ENCODE results near the gene DLGAP4.

DLGAP4 gene

GRCh38 chr20:36264426-36265246 is 41.5 kb upstream of the DLGAP4 start:
- H3K4me3 ChIP-seq (ENCODE audit: control insufficient read depth, low read depth, low read length): no peak overlapping the region
- no peak for TF ChIP-seq CTCF (IDR thresholded peaks at IDR 0.05; ENCODE audit: control insufficient read depth, insufficient read depth, low read depth, low read length, missing control alignments)
- no peak for DNase-seq (ENCODE audit: low read depth)

GRCh38 chr20:36266189-36266588 is 40.0 kb upstream of the DLGAP4 start:
- TF ChIP-seq CTCF (IDR thresholded peaks at IDR 0.05; ENCODE audit: control insufficient read depth, insufficient read depth, low read depth, low read length, missing control alignments): no peak
- DNase-seq (ENCODE audit: low read depth): no peak
- no peak overlapping the region for H3K4me3 ChIP-seq (ENCODE audit: control insufficient read depth, low read depth, low read length)

DNA sequence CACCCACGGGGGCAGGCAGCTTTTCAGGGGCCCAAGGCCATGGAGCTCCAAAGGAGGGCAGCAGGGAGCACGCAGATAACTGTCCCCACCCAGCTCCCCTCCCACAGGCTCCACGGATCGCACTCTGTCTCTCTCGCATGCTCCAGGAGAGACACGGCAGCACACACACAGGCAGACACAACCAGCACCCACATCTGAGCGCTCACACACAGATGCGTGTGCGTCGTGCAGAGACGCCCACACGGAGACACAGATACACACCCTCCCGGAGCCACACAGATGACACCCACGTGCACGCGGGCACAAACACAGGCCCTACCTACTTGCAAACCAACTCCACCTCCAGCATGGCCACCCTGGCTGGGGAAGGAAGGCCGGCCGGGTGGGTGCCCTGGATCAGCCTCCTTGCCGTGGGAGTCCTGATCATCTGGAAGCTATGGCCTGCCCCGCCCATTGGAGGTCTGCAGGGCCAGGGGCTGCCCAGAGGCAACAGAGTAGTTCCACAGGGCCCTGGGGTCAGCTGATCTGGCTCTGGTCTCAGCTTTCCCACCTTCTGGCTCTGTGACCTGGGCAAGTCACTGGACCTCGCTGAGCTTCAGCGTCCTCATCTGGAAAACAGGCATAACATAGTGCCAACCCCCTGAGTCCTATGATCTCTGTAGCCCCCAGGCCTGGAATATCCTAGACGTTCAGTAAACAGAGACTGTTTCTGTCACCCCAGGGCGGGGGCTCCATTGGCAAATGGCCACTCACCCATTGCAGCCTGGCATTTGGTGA is 38.3 kb upstream of the DLGAP4 start:
- H3K4me3 ChIP-seq (ENCODE audit: control insufficient read depth, low read depth, low read length): no peak overlapping the region
- no peak for DNase-seq (ENCODE audit: low read depth)
- TF ChIP-seq CTCF (IDR thresholded peaks at IDR 0.05; ENCODE audit: control insufficient read depth, insufficient read depth, low read depth, low read length, missing control alignments): no peak

DNA sequence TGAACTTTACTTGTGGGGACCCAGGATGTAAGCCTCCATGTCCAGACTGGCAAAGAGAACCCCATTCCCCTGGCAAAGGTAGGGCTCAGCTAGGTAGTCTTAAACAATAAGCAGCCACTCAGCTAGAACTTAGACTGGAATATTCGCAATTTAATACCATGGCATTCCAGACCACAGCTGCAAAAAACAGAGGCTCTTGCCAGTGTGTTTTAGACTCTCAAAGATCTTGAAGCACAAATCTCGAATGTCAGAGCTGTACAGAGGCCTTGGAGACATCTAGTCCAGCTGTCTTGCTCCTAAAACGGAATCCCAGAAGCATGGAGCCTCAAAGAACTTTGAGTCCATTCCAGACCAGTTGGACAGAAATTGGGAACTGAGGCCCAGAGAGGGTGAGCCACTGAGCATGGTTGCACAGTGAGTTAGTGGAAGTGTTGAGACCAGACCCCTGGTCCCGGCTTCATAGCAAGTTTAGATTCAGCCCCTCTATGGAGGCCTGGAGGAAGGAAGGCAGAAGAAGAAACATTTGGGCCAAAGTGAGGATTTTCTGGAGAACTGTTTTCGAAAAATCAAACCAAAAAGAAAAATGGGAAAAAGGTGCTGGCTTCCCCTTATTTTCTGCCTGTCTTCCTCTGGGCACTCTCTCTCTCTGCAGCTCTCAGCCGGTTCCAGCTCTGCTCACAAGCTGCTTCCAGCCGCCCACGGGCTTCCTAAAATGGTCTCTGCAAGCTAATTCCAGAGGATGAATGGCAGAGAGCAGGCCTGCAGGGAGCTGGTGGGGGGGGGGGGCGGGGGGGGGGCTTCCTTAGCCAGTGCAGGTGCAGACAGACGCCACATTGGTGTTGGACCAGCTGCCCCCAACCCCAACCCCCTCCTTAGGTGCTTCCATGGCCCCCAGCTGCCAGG is 37.4 kb upstream of the DLGAP4 start:
- TF ChIP-seq CTCF (IDR thresholded peaks at IDR 0.05; ENCODE audit: control insufficient read depth, insufficient read depth, low read depth, low read length, missing control alignments): no peak
- no peak for DNase-seq (ENCODE audit: low read depth)
- H3K4me3 ChIP-seq (ENCODE audit: control insufficient read depth, low read depth, low read length): no peak overlapping the region

DNA sequence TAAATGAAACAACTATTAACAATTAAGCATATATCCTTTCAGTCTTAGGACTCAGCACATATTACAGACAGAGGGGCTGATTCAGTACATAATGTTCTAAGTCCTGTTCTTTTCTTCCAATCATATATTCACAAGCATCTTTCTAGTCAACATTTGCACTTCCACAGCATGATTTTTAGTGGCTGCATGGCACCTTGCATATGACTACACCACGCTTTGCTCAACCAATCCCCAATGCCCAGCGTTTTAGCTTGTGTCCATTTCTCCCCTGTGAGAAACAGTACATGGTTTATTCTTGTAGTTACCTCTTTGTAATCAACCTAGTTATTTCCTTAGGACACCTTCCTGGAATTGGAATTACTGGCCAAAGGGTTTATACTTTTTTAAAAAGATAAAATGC is 36.6 kb upstream of the DLGAP4 start:
- H3K4me3 ChIP-seq (ENCODE audit: control insufficient read depth, low read depth, low read length): no peak overlapping the region
- no peak for TF ChIP-seq CTCF (IDR thresholded peaks at IDR 0.05; ENCODE audit: control insufficient read depth, insufficient read depth, low read depth, low read length, missing control alignments)
- DNase-seq (ENCODE audit: low read depth): no peak

All from AG09309 (cell line).